HG02798 (cell line): ENCODE measurements around the gene SERGEF.

Experiments
- ATAC-seq: cut with Tn5 transposase; IDR thresholded peaks from one replicate; pipeline ENCODE4 v1.9.1; 2021; ENCODE audit warnings: mild to moderate bottlenecking; ENCODE audit not compliant: unreplicated experiment, poor library complexity

Gene SERGEF

DNA sequence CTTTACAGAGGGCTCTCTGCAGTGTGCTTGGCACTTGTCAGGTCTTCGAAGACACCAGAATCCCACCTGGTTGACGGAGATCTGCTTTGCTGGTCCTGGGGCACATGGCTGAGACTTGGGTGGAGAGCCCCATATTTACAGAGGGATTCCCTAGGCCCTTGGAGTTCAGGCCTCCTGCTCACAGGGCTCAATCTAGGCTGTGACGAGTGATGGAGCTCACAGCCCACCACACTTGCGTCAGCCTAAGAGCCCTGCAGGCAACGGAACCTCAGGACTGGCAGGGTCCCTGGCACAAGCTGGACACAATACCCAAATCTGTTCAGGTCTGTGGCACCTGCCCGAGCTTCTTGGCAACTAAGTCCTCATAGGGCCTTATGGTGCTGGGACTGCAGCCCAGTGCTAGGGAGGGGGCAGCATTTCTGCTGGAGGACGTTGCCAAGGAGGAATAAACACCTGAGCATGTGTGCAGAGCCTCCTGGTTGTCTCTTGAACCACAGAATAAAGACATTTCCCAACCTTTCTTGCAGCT lies 219.1 kb downstream of the SERGEF start:
- ATAC-seq = no peak

DNA sequence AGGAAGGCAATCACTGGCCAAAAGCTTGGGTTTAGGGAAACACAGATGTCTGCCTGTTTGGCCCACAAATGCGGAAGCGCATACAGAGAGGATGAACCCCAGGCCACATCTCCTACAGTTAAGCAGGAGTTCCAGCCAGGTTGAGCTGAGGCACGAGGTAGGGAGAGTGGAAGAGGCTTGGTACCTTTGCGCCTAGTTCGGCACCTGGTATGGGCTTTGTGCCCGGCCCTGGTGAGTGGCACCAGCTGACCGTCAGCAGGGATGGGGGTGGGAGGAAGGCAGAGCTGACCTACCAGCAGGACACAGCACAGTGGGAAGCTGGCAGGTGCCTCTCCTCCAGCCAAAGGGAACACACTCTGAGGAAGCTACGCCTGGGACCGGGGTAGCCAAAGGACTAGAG lies 220.7 kb downstream of the SERGEF start:
- ATAC-seq = no peak

DNA sequence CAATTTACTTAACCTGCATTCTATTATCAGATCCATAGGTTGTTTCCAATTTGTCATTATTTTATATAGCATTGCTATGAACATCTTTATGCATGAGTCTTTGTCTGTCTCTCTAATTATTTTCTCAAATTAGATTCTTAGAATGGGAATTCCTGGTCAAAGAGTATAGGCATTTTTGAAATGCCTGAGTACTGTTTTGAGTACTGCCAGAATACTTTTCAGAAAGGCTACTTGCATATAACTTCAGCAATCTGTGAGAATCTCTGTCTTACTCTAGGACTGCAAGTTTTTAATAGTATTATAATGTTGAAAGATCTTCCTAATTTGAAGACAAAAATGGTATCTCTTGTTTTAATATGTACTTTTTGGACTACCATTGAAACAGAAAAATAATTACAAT lies 221.7 kb downstream of the SERGEF start:
- ATAC-seq = no peak

DNA sequence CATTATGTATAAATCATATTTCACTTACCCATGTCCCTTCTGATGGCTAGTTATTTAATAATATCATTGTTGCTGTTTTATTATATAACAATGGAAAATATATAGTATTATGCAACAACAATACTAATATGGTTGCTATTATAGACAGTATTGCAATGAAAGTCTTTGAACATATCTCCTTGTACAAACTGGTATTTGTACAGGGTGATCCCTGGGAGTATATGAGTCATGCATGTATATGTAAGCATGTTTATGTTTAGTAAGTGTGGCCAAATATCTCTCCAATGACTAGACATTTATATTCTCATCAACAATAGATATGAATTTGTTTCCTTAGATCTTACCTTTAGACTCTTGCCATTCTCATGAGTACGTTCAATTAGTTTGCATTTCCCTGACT lies 222.4 kb downstream of the SERGEF start:
- ATAC-seq = no peak

DNA sequence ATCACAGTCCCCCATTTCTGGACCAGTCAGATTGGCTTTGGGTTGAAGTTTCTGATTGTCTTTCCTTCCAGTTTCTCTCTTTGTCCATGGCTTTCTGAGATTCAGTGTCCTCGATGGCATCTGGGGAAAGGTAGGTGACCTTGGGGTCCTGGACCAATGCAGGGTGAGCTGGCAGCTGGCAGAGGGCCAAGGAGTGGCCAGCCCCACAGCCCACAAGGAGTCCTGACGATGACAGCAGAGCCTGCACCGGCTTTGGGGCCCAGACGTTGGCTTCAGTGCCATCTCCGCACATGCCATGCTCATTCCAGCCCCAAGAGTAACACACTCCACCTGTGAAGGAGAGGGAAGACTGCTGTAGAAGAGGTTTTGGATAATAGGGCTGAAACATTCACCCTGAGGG lies 224.8 kb downstream of the SERGEF start:
- ATAC-seq = no peak

DNA sequence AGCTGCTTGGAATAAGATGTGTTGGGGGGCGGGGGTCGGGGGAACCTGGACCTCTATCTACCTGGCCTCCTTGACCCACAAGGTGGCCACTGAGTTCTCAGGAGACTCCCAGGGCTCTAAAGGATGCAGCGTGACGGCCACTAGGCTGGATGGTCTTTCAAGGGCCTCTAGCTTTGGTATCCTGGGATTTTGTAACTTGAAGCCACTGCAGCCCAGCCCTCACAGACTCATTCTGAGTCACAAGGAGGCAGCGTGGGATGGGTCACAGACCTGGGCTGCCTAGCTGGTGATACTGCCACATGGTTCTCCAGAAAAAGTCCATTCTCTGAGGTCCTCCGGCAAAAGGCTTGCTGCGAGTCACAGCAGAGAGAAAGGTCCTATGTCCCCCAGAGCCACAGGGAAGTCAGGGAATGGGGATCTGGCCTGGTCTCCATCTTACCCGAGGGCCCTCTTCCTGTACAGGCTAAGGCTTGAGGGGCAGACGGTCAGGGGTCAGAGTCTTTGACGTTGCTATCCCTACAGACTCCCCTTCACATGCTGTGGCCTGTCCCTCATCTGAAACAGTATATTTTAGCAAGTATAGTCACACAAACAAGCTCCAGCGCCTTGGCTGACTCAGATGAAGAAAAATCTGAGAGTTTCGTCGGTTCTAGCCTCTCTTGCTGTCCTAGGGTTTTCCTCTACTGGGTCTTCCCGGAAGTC lies 225.9 kb downstream of the SERGEF start:
- no peak for ATAC-seq

DNA sequence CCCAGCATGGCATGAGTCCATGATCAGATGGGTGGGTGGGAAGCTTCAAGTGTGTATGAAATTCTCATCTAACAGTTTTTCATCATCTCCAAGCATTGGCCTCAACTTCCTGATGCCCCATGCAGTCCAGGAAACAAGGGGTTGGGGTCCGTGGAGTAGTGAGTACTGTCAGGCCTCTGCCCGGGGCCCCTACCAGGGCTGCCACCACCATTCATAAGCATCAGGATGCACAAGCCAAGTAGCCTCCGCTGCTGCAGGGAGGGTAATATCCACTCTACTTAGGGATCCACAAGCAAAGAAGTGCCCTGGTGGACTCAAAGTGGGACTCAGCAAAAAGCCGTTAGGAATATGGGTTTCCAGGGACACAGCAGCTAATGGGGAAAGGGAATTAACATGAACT lies 229.0 kb downstream of the SERGEF start:
- no peak for ATAC-seq

DNA sequence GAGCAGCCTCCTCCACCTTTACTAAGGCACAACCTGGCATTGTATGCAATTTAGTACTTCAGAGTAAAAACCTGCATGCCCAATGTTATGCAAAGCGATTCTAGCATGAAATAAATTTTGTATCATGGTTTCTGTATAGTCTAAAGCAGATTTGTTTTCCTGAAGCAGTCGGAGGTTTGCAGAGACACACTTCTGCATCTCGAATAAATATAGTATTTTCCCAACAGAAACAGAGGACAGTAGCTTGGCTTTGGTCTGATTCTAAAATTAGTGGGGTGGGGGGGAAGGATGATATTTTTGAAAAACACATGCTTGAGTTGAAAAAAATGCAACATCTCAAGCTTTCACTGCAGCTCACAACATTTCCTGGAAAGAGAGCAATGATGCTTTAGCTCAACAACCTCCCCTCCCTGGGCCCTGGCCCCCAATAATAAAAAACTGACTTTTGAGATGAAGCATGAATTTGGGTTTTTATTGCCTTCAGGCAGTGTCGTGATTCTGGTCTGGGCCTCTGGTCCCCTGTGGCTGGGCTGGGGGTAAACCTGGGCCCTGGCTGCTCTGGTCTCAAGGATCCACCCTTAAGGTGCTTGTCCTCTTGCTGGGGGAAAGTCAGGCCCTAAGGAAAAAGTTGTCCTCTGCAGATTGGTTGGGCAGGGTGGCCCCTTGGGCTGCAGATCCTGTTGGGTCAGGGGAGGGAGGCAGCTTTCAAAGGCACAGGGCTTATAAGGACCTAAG lies 230.1 kb downstream of the SERGEF start:
- no peak for ATAC-seq

DNA sequence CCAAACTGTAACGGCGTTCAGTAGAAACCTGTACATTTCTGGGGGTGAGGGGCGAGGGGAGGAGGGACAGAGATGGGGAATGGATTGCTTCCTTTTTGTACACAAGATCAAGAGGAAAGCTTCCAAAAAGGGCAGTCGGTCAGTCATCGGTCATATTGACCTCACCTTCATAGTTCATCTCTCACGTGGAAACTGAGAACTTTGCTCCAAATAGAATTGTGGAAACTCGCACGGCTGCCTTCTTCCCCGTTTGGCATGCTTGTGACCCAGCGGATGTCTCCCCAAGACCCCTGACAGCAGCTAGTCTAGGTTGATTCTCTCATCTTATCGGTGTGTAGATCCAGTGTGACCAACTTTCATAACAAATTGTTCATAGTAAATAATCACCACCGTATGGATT lies 230.7 kb downstream of the SERGEF start:
- ATAC-seq = no peak

DNA sequence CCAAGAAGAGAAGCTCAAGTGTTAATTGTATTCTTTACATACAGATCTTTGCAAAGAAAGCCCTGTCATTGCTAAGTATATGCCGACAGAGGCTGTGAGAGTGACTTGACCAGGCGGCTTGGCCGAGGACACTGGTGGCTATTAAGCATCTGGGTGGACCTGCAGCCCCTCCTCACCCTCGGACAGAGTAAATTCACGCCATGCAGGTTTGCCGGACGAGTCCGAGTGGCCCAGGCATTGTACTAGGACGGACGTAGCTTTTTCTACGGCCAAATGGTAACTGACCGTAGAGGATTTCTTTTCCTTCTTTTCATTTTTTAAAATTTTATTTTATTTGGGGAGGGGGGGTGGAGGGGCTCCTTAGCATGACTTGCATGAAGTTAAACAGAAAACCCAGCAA lies 231.2 kb downstream of the SERGEF start:
- no peak for ATAC-seq

DNA sequence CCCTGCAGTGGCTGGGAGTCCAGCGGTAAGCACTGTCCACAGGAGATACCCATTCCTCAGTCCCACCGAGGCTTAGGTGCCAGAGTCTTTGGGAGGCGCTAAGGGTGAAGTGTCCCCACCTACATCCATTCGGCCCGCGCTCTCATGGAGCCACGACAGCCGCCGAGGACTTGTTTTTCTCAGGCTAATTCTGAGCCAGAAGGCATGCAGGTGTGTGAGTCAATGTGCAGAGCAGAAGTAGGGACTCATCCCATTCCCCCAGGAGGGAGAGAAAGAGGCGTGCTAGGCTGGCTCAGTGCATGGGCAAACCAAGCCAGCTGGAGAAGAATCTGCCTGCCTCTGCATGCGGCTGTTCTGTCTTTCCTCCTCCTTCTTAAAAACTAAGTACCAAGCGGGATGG lies 231.6 kb downstream of the SERGEF start:
- no peak for ATAC-seq

DNA sequence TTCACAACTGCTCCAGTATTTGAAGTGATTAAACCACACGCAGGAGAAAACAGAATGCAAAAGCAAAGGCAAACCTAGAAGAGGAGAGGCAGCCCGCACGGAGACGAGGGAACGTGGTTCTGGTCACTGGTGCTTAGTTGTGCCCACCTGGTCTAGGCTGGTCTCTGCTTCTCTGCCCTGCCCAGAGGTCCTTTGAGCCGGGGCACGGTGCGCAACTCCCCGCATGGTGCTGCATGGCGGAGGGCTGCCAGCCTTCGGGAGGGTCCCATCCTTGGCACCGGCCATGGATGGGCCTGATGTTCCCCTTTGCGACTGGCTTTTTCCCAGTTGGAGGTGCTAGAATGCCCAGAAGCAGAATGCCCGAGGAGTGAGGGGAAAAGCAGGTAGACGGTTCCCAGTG lies 232.2 kb downstream of the SERGEF start:
- ATAC-seq = no peak

DNA sequence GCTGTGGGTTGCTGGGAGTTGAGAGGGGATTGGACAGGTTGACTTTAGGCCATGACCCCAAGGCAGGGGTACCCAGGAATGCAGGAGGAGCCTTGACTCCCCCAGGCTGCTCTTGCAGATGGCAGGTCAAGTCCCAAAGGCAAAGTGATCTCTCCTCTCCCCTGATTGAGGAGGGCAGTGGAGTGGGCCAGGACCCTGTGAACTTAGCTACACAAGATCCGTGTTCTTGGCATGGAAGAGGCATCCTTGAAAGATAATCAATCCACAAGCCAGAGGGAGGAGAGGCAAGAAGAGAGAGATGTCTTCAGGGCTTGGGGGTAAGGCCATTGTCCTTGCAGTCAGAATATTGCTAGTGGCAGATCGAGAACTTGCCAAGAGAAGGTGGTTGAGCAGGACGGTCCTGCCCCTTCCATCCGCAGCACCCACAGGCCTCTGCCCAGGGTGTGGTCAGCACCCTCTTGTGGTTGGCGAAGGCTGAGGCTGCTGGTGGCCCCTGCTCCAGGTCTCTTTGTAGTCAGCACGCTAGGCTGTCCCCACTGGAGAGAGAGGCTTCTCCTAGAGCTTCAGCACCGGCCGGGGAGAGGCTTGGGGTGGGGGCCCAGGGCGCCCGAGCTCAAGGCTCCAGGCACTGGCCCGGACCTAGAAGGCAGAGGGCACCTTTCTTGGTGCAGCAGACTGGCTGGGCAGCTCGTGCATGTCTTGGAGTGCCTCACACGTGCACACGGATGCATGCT lies 232.8 kb downstream of the SERGEF start:
- no peak for ATAC-seq

DNA sequence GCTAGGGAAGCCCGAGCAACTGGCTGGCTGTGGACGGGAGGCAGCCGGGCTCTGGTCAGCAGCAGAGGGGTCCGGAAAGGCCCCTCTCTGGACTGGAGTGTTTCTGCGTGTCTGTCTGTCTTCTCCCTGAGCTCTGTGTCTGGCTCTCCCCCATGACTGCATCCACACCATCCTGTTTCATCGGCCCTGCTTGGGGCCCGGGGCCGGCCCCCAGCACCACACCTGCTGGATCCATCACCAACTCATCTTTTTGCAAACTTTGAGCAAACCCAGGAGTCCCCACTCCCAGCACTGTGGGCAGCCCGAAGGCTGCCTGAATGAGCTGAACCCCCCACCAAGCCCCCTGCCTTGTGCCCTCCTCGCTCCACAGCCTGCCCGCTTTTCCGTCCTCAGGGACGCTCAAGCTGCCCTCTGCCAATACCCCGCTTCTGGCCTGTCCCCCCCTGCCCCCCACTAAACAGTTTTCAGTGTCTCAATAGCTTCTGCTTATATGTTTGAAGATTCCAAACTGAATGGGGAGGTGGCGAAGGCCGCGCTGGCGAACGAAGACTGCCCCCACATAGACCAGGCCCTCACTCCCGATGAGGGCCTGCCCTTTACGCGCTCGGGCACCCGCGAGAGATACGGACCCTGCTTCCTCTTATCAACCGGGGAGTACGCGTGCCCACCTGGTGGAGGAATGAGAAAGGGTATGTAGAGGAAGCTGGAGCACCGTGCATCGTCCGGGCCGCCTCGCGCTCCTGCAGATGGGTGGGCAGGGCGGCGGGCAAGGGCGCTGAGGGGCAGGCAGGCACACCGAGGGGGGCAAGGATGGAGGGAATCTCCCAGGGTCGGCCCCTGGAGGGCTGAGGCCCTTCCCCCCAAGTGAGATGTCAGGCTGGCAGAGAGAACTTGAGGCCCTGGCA lies 233.6 kb downstream of the SERGEF start:
- no peak for ATAC-seq

DNA sequence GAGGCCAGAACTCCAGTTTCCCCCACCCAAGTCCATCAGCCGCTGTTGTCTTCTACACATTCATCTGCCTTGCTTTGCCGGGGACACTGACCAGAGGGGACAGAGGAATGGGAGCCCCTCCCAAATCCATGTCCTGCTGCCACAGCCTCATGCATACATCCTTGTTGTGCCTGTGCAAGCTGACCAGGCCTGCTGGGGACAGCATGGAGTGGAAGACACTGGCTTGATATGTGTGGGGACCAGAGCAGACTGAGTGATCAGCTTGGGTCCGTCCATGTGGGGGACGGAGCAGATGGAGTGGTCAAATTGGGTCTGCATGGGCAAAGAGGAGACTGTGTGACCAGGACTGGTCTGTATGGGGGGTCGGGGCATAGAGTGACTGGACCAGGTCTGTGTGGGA lies 234.5 kb downstream of the SERGEF start:
- no peak for ATAC-seq

DNA sequence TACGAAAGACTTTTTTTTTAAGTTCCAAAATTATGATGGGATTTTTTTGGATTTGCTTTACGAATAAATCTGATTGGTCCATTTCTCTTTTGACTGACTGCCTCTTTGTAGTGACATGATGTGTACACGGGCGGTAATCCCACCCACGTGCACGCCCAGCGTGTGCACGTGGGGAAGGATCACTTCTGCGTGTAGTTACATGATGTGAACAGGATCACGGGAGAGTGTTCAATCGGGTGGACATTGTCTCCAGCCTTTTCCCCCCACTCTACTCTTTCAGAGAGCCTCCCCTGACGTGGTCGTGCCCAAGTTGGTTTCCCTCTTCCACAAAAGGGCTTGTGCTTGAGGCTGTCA lies 235.1 kb downstream of the SERGEF start:
- ATAC-seq = no peak

DNA sequence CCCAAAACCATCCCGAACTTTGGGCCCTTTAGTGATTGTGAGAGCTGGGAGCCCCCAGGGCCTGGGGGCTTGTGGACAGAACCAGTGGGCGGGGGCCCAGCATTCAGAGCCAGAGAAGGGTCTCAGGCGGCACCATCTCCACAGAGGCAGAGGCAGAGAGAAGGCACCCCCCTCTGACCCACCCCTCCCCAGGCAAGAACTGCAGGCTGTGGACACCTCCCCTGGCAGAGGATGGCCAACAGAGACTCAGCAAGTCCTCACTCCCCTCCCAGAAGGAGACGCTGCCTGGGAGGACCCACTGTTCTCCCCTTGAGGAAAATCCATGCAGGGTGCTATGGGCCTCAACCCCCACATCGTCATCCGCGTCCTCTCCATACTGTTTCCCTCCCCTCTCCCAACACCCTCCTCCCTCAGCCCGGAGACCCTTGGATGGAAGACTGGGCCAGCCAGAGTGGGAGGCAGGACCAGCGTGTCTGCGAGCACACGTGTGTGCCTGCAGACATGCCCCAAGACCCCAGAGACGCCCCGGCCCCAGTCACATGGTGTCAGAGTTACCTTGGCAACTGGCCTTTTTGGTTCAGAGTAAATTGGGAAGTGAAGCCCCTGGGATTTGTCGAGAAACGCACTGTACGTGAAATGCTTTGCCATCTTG lies 235.6 kb downstream of the SERGEF start:
- no peak for ATAC-seq

DNA sequence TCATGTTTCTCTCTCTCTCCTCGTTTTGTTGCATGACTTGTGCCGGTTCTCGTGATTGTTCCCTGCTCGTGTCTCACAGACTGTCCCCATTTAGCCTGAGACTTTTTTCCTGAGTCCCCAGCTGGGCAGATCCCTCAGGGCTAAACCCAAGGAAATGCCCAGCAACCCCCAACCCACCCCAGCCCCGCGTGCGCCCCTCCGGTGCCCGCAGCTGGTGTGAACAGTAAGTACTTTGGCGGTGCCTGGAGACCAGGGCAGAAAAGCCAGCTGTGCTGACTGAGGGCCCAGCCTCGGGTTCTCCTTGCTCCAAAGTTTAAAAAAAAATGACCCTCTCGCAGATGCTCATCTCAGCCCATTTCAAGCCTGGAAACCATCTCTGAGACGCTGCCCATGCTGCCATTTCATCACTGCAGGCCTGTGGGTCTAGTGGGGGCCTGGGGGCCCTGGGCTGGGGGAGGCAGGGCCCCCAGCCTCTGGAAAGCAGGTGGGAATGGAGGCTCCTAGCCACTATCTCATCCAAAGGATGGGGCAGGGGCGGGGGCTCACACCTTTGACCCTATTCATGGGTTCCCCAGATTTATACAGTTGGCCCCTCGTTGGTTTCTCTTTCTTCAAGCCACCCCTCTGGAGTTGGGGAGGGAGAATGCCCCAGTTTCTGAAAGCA lies 236.5 kb downstream of the SERGEF start:
- no peak for ATAC-seq

DNA sequence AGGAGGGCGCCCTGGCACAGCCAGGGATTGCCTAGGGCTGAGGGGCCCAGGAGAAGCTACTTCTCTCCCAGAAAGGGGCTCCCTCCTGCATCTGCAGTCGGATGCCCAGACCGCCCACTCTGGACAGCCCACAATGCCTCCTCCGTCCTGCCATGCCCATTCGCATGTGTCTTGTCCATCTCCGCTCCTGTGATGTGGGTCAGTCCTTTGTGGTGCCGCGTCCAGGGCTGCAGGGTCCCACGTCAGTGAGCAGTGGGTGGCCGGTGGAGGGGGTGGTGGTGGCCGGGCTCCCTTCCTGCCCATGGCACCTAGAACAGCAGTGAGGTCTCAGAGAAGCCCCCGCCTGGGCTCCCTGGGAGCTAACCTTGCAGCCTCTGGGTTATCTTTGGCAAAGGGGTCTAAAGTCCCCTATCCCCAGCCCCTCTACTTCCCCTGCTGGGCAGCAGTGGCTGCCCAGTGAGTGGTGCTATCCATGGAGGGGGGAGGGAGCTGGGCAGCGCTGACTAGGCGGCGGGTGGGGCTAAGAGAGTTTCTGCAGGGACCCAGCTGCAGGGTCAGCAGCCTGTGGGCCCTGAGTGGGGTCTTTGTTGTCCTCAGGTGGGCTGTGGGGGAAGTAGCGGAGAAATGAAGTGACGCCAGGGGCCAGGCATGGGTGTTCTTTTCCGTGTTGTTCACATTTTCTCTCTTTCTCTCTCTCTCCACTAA lies 237.2 kb downstream of the SERGEF start:
- ATAC-seq = no peak
